GM18519 (cell line): ENCODE measurements around the gene SLC27A2.
A peak's percentile ranks its signal among the peaks of the same experiment; 100 is the strongest.
"Not testable (repeated sequence)": the region's sequence is repeated elsewhere in the genome, so short reads cannot be mapped to it uniquely, and the experiment has no call there.

Source experiments
- ATAC-seq: cut with Tn5 transposase; IDR thresholded peaks from one replicate; pipeline ENCODE4 v1.9.1; 2021; ENCODE audit warnings: mild to moderate bottlenecking, moderate library complexity; ENCODE audit not compliant: unreplicated experiment, low FRiP score

The SLC27A2 gene

GRCh38 chr15:50181969-50182218 is at the start of gene SLC27A2:
TSS of gene SLC27A2 (plus strand) at chr15:50182196. CDS start at chr15:50182428, 232 bp downstream.
- no peak for ATAC-seq

- ATAC-seq, result not testable (repeated sequence)
These were observed 49.6 kb upstream of the SLC27A2 start for GRCh38 chr15:50132251-50132984.

GRCh38 chr15:50134524-50135024 is 47.4 kb upstream of the SLC27A2 start:
- peak; percentile 72 for ATAC-seq

GRCh38 chr15:50135031-50135551 is 46.9 kb upstream of the SLC27A2 start:
- peak; percentile 27 for ATAC-seq

- no peak for ATAC-seq
These were observed 44.6 kb upstream of the SLC27A2 start for GRCh38 chr15:50137330-50137761.

GRCh38 chr15:50137893-50138292 is 44.1 kb upstream of the SLC27A2 start:
- no peak for ATAC-seq

GRCh38 chr15:50138391-50138790 is 43.6 kb upstream of the SLC27A2 start:
- ATAC-seq, result no peak

- no peak for ATAC-seq
These were observed 41.9 kb upstream of the SLC27A2 start for GRCh38 chr15:50140098-50140497.

GRCh38 chr15:50140983-50141382 is 41.0 kb upstream of the SLC27A2 start:
- no peak for ATAC-seq

GRCh38 chr15:50141856-50142255 is 40.1 kb upstream of the SLC27A2 start:
- no peak for ATAC-seq

GRCh38 chr15:50143255-50143860 is 38.6 kb upstream of the SLC27A2 start:
- ATAC-seq, result no peak

GRCh38 chr15:50144341-50145120 is 37.5 kb upstream of the SLC27A2 start:
- ATAC-seq, result no peak

- no peak for ATAC-seq
These were observed 36.5 kb upstream of the SLC27A2 start for GRCh38 chr15:50145451-50145872.

- ATAC-seq, result no peak
These were observed 35.4 kb upstream of the SLC27A2 start for GRCh38 chr15:50146632-50147031.

- ATAC-seq, result no peak
These were observed 33.5 kb upstream of the SLC27A2 start for GRCh38 chr15:50148362-50148963.

- no peak for ATAC-seq
These were observed 32.9 kb upstream of the SLC27A2 start for GRCh38 chr15:50149090-50149489.

GRCh38 chr15:50150349-50150748 is 31.6 kb upstream of the SLC27A2 start:
- ATAC-seq, result no peak

- ATAC-seq, result no peak
These were observed 31.1 kb upstream of the SLC27A2 start for GRCh38 chr15:50150851-50151250.

- ATAC-seq, result no peak
These were observed 30.5 kb upstream of the SLC27A2 start for GRCh38 chr15:50151476-50151875.

- not testable (repeated sequence) for ATAC-seq
These were observed 23.8 kb upstream of the SLC27A2 start for GRCh38 chr15:50158236-50158635.
